ENCODE measurements around the gene METTL21A.

Gene METTL21A

DNA sequence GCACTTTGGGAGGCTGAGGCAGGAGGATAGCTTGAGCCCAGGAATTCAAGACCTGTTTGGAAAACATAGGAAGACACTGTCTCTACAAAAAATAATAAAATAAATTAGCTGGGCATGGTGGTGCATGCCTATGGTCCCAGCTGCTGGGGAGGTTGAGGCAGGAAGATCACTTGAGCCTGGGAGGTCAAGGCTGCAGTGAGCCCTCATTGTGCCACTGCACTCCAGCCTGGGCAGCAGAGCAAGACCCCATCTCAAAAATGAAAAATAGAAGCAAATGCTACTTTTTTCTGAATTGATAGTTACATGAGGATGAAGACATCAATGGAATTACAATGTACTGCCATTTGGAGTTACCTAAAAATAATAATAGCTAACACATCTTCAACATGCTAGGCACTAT is 31.9 kb downstream of the METTL21A start:
- DNase-seq (ENCODE audit: low read depth) = no peak
- TF ChIP-seq, protein P1, sequence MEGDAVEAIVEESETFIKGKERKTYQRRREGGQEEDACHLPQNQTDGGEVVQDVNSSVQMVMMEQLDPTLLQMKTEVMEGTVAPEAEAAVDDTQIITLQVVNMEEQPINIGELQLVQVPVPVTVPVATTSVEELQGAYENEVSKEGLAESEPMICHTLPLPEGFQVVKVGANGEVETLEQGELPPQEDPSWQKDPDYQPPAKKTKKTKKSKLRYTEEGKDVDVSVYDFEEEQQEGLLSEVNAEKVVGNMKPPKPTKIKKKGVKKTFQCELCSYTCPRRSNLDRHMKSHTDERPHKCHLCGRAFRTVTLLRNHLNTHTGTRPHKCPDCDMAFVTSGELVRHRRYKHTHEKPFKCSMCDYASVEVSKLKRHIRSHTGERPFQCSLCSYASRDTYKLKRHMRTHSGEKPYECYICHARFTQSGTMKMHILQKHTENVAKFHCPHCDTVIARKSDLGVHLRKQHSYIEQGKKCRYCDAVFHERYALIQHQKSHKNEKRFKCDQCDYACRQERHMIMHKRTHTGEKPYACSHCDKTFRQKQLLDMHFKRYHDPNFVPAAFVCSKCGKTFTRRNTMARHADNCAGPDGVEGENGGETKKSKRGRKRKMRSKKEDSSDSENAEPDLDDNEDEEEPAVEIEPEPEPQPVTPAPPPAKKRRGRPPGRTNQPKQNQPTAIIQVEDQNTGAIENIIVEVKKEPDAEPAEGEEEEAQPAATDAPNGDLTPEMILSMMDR (IDR thresholded peaks at IDR 0.05; ENCODE audit: low read length, missing control alignments) = no peak
- no peak overlapping the region for H3K4me3 ChIP-seq (replicated peaks; ENCODE audit: low read depth, low read length)

DNA sequence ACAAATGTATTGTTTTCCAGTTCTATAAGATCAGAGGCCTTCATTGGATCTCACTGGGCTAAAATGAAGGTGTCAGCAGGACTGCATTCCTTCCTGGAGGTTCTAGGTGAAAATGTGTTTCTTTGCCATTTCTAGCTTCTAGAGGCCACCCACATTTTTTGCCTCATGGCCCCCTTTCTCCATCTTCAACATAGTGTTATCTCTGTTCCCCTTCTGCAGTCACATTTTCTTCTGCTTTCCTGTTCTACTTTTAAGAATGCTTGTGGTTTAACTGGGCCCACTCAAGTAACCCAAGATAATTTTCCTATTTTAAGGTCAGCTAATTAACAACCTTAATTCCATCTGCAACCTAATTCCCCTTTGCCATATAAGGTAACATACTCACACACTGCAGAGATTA is 36.1 kb downstream of the METTL21A start:
- TF ChIP-seq, protein P1 (IDR thresholded peaks at IDR 0.05; ENCODE audit: low read length, missing control alignments) = no peak
- H3K4me3 ChIP-seq (replicated peaks; ENCODE audit: low read depth, low read length) = no peak overlapping the region
- no peak for DNase-seq (ENCODE audit: low read depth)

DNA sequence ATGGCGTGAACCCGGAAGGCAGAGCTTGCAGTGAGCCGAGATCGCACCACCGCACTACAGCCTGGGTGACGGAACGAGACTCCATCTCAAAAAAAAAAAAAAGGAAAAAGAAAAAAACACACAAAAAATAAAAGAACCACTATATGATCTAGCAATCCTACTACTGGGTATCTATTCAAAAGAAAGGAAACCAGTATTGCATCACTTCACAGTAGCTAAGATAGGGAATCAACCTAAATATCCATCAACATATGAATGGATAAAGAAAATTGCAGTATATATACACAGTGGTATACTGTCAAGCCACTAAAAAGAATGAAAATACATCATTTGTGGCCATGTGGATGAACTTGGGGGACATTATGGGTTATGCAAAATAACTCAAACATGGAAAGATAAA is 37.9 kb downstream of the METTL21A start:
- DNase-seq (ENCODE audit: low read depth) = no peak
- TF ChIP-seq, protein P1 (IDR thresholded peaks at IDR 0.05; ENCODE audit: low read length, missing control alignments) = no peak
- H3K4me3 ChIP-seq (replicated peaks; ENCODE audit: low read depth, low read length) = no peak overlapping the region

DNA sequence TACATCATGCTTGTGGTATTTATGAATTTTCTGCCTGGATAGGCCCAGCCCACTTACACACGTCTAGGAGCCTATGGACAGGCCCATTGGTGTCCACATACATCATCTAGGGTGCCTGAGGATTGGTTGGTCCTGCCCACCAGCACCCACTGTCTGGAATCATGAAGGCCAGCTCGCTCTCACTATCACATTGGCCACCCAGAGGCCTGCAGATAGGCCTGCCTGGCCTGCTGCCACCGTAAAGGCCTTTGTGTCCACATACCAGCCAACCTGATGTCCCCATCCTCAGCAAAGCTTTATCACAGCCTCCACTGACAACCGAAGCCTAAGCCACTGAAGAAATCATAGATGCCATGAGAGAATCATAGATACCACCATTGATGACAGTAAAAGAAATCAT is 40.2 kb downstream of the METTL21A start:
- no peak overlapping the region for H3K4me3 ChIP-seq (replicated peaks; ENCODE audit: low read depth, low read length)
- TF ChIP-seq, protein P1 (IDR thresholded peaks at IDR 0.05; ENCODE audit: low read length, missing control alignments) = no peak
- DNase-seq (ENCODE audit: low read depth) = no peak

GRCh38 chr2:207571370-207571769 is 53.8 kb downstream of the METTL21A start:
- no peak for DNase-seq (ENCODE audit: low read depth)
- TF ChIP-seq, protein P1 (IDR thresholded peaks at IDR 0.05; ENCODE audit: low read length, missing control alignments) = no peak
- no peak overlapping the region for H3K4me3 ChIP-seq (replicated peaks; ENCODE audit: low read depth, low read length)

DNA sequence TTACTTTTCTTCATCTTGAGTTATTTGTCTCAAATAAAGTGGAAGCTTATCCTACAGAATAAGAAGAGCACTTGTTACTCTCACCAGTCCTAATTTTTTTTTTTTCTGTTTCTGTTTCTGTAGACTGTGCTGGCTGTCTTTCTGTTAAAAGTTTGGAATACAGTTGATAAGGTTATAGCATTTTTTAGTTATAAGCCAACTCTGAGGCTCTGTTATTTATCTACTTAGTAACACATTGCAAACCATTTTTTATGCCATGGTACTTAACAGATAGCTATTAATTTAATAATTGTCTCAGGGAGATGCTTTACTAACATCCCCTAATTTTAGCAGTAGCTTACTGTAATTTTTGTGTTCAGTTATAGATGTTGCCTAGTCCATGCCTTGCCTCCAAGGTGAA is 57.5 kb downstream of the METTL21A start:
- no peak for DNase-seq (ENCODE audit: low read depth)
- TF ChIP-seq, protein P1 (IDR thresholded peaks at IDR 0.05; ENCODE audit: low read length, missing control alignments) = no peak
- H3K4me3 ChIP-seq (replicated peaks; ENCODE audit: low read depth, low read length) = no peak overlapping the region

DNA sequence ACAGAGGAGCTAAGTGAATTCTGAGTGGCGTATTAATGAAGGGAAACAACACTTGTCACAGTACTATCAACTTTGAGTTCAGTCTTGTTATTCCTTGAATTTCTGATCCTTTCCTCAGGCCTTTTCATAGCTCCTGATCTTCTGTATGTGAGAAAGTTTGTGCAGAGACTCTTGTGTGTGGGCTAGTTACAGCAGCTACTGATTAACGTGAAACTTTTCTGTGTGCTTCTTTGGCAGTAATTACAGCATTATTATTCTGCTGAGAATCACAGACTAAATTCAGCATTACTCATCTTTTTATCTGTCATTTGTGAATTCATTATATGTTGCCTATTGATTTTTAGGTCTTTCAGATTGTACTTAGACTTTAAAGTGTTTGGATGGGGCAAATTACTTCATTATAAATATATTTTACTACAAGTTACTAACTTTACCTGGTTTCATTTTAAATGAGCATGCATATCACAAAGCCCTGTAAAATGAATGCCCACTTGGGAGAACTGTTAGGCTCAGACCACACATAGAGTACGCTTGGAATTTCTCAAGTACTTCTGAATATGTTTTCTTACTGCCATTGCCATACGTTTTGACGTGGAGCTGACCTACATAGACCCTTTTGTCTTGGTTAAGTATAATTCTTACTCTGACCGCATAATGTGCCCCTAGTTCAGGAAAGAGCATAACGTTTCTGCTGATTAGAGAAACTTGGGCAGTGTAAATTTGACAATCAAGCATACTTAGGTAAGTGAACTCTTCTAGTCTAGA is 59.3 kb downstream of the METTL21A start:
- no peak overlapping the region for H3K4me3 ChIP-seq (replicated peaks; ENCODE audit: low read depth, low read length)
- TF ChIP-seq, protein P1 (IDR thresholded peaks at IDR 0.05; ENCODE audit: low read length, missing control alignments) = no peak
- no peak for DNase-seq (ENCODE audit: low read depth)
